Spinal cord (tissue), 10 donors: ENCODE data around the gene CZIB. TPM values are rescaled to one million over a fixed set of nuclear protein-coding genes. Genes with fewer than 3 reads are reported as not detected.
A peak's percentile ranks its signal among the peaks of the same experiment; 100 is the strongest.
"Not testable (repeated sequence)": the region's sequence is repeated elsewhere in the genome, so short reads cannot be mapped to it uniquely, and the experiment has no call there.

ENCODE experiments used
- DNase-seq, 6 donors: peaks; one replicate each; pipeline versions ENCODE4 v3.0.0 to v3.0.0-alpha.2; 2013 to 2015; ENCODE audit warnings: low spot score in 6 of 6, low read depth in 4 of 6
- H3K27ac ChIP-seq: one replicate; pipeline ENCODE4 v1.5.1; 2013; ENCODE audit warnings: low read depth, low read length, control low read depth
- H3K27me3 ChIP-seq: one replicate; pipeline ENCODE4 v1.6.1; 2013; ENCODE audit warnings: low read length; ENCODE audit not compliant: control insufficient read depth, insufficient read depth
- H3K36me3 ChIP-seq: one replicate; pipeline ENCODE4 v1.6.1; 2013; ENCODE audit warnings: low read length; ENCODE audit not compliant: control insufficient read depth, insufficient read depth
- H3K4me1 ChIP-seq: one replicate; pipeline ENCODE4 v1.6.1; 2013; ENCODE audit warnings: low read length; ENCODE audit not compliant: control insufficient read depth, insufficient read depth
- H3K4me3 ChIP-seq: one replicate; pipeline ENCODE4 v1.5.1; 2013; ENCODE audit warnings: low read depth, low read length, control low read depth
- H3K9me3 ChIP-seq: one replicate; pipeline ENCODE4 v1.6.1; 2013; ENCODE audit warnings: low read length; ENCODE audit not compliant: control insufficient read depth, insufficient read depth
- WGBS: methylation state at CpG from one replicate; pipeline ENCODE4 v1.1.5; 2013; ENCODE audit warnings: missing lambda C conversion rate; ENCODE audit not compliant: insufficient coverage; 5-methylcytosine and 5-hydroxymethylcytosine counted together
- polyA plus RNA-seq, 2 donors: library from polyadenylated mRNA; unstranded; fragments of 120-200 nt; gene quantifications; one replicate each; pipeline ENCODE4 v1.2.1, GENCODE V29; 2013; ENCODE audit not compliant: insufficient read length in 2 of 2
- total RNA-seq, 2 donors: library from RNA; depleted of rRNA in 1 of 2; stranded (reverse); fragments of 120-200 nt in 1 of 2; fragments of >200 nt in 1 of 2; gene quantifications; one replicate each; pipeline versions ENCODE4 v1.2.3 to v1.2.4, GENCODE V29; 2013 to 2014
- donor health status: healthy.

CZIB gene
- total and polyA plus RNA-seq, 4 donors, result 44.7 to 95.3 (median 82.5) TPM

GRCh38 chr1:53210352-53210751 lies 10.1 kb downstream of the CZIB start:
- H3K36me3 ChIP-seq, result peaks cover 47% of the 10 kb centered on the region
- WGBS, result 98% methylated on average over 5 of the region's 7 CpGs

GRCh38 chr1:53207726-53208125 lies 12.7 kb downstream of the CZIB start:
- Histone ChIP-seq H3K27ac (no peak overlapping the region), H3K4me1 (no peaks in the 10 kb centered on the region), H3K4me3 (no peak overlapping the region), H3K36me3 (peaks cover 44% of the 10 kb centered on the region), H3K9me3 (peaks cover 6% of the 10 kb centered on the region), H3K27me3 (no peaks in the 10 kb centered on the region)
- WGBS, result no CpG with 5 or more reads among the region's 1 CpG
- DNase-seq, result no peak

More at GRCh38 chr1:53210352-53210751, 10.1 kb downstream of the CZIB start:
- H3K4me3 ChIP-seq, result no peak overlapping the region
- no peaks in the 10 kb centered on the region for H3K27me3 ChIP-seq
- peaks cover 6% of the 10 kb centered on the region for H3K9me3 ChIP-seq
- no peaks in the 10 kb centered on the region for H3K4me1 ChIP-seq
- H3K27ac ChIP-seq, result no peak overlapping the region
- no peak for DNase-seq

DNA sequence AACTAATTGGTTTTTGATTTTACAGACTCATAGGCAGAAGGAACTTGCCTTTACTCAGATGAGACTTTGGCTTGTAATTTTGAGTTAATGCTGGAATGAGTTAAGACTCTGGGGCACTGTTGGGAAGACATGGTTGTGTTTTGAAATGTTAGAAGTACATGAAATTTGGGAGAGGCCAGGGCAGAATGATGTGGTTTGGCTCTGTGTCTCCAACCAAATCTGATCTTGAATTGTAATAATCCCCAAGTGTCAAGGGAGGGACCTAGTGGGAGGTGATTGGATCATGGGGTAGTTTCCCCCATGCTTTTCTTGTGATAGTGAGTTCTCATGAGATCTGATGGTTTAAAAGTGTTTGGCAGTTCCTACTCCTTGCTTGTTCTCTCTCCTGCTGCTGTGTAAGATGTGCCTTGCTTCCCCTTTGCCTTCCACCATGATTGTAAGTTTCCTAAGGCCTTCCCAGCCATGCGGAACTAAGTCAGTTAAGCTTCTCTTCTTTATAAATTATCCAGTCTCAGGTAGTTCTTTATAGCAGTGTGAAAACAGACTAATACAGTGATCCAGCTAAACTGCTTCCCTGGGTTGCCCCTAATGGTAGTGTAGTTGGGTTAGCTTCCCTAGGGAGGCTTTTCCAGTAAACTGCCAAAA lies 13.6 kb downstream of the CZIB start:
- Histone ChIP-seq H3K4me3 (no peak overlapping the region), H3K36me3 (peaks cover 42% of the 10 kb centered on the region), H3K4me1 (no peaks in the 10 kb centered on the region), H3K27ac (no peak overlapping the region), H3K27me3 (no peaks in the 10 kb centered on the region), H3K9me3 (peaks cover 6% of the 10 kb centered on the region)
- no CpG with 5 or more reads among the region's 1 CpG for WGBS
- DNase-seq, result no peak

DNA sequence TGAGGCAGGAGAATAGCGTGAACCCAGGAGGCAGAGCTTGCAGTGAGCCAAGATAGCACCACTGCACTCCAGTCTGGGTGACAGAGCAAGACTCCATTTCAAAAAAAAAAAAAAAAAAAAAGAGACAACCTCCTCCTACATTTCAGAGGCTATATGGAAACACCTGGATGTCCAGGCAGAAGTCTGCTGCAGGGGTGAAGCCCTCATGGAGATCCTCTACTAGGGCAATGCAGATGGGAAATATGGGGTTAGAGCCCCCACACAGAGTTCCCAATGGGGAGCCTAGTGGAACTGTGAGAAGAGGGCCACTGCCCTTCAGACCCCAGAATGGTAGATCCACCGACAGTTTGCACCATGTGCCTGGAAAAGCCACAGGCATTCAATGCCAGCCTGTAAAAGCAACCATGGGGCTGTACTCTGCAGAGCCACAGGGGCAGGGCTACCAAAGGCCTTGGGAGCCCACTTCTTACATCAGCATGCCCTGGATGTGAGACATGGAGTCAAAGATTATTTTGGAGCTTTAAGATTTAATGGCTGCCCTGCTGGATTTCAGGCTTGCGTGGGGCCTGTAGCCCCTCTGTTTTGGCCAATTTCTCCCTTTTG lies 14.2 kb downstream of the CZIB start:
- WGBS, result 100% methylated on average over 1 of the region's 3 CpGs
- not testable (repeated sequence) for DNase-seq

GRCh38 chr1:53205496-53205895 lies 14.9 kb downstream of the CZIB start:
- WGBS, result 100% methylated on average over 1 of the region's 1 CpG
- not testable (repeated sequence) for H3K27me3 ChIP-seq, H3K4me1 ChIP-seq, H3K4me3 ChIP-seq, H3K9me3 ChIP-seq, DNase-seq, H3K27ac ChIP-seq
- peaks cover 29% of the 10 kb centered on the region for H3K36me3 ChIP-seq

More for the DNA sequence above, 14.2 kb downstream of the CZIB start:
- peaks cover 36% of the 10 kb centered on the region for H3K36me3 ChIP-seq
- not testable (repeated sequence) for H3K4me3 ChIP-seq, H3K27me3 ChIP-seq, H3K27ac ChIP-seq, H3K9me3 ChIP-seq, H3K4me1 ChIP-seq

GRCh38 chr1:53203466-53203865 lies 17.0 kb downstream of the CZIB start:
- DNase-seq, result no peak
- 82% methylated on average over 2 of the region's 3 CpGs for WGBS
- Histone ChIP-seq H3K27ac (no peak overlapping the region), H3K4me1 (no peaks in the 10 kb centered on the region), H3K4me3 (no peak overlapping the region), H3K9me3 (peaks cover 6% of the 10 kb centered on the region), H3K27me3 (no peaks in the 10 kb centered on the region), H3K36me3 (peaks cover 16% of the 10 kb centered on the region)

DNA sequence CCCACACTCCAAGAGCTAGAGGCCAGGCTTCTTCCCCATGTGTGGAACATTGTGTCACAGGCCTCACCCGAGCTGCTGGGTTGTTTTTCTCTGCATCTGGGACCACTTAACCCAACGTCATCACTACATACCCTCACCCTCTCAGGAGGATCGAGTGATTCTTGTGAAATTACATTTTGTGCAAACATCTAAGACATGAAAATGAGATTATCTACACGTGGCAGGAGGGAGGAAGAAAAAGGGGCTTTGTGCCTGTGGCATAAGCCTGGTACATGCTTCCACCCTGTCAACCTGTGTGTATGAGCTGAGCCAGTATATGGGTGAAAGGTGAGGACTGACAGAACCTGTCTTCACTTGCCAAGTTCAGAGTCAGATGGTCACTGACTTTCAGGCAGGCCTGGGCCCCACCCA lies 22.2 kb downstream of the CZIB start:
- H3K4me3 ChIP-seq, result no peak overlapping the region
- no peak overlapping the region for H3K27ac ChIP-seq
- DNase-seq, result no peak
- no peaks in the 10 kb centered on the region for H3K36me3 ChIP-seq
- no peaks in the 10 kb centered on the region for H3K27me3 ChIP-seq
- H3K4me1 ChIP-seq, result no peaks in the 10 kb centered on the region
- 86% methylated on average over 1 of the region's 4 CpGs for WGBS
- H3K9me3 ChIP-seq, result no peaks in the 10 kb centered on the region

DNA sequence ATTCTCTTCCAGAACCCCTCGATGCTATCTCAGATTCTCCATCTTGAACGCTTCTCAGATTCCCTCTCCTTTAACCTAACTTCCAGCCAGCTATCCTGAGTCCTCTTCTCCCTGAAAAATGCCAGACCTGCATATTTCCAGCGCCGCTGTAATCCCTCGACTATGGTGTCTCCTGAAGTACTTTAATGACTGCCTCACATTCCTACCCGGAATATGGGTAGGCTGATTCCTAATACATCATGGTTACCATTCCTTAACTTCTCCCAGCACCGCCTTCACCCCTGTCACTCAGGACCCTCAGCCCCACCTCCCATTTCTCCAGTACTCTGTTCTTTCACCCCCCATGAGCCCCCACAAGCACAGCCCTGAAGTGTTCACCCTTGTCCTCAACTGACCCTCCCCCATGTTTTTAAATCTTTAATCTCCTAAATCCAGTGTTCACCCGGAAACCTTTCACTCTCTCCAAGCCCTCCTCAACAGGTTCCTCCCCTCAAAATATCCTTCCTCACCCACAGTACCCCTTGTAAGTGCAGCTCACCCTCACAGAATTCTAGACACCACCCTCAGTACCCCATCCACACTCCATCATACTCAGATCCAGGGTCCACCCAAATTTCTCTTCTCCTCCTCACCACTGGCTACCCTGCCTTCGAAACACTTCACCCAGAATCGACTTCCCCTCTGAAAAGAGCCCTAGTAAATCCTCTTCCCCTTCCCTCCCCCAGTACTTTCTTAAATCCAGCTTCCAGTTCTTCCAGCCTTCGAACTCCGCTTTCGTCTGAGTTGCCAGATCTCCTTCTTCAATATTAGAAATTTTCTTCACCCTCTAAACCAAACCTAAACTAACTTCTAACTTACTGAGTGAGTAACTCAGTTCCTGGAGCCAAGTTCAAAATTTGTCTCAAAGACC lies 22.9 kb downstream of the CZIB start:
- Histone ChIP-seq H3K4me3 (peak overlapping the region; percentile 74), H3K36me3 (no peaks in the 10 kb centered on the region), H3K27ac (peak overlapping the region; percentile 78), H3K9me3 (no peaks in the 10 kb centered on the region), H3K4me1 (no peaks in the 10 kb centered on the region), H3K27me3 (no peaks in the 10 kb centered on the region)
- no peak for DNase-seq
- 43% methylated on average over 13 of the region's 13 CpGs for WGBS

GRCh38 chr1:53196485-53197290 lies 23.7 kb downstream of the CZIB start, which contains the start of gene CPT2:
Gene CPT2 (plus strand): TSS chr1:53196824. CDS start chr1:53196944, 120 bp downstream.
- Histone ChIP-seq H3K27ac (peak within 1 kb of the TSS; percentile 78), H3K36me3 (no peaks in the 10 kb centered on the region), H3K4me1 (no peaks in the 10 kb centered on the region), H3K9me3 (no peaks in the 10 kb centered on the region), H3K4me3 (peak within 1 kb of the TSS; percentile 74), H3K27me3 (no peaks in the 10 kb centered on the region)
- DNase-seq, result peak; percentile 71 to 97 (median 82)
- WGBS, result under 1% methylated on average over 55 of the region's 57 CpGs
